Measurements from ENCODE around the gene PRR33. TPM values are rescaled to one million over a fixed set of nuclear protein-coding genes. Genes with fewer than 3 reads are reported as not detected.

The PRR33 gene
- polyA plus RNA-seq, 2 of the 4 experiments (the other 2 are of a cell fraction), result not detected

GRCh38 chr11:1926156-1927025, 34.7 kb upstream of the PRR33 start:
- DNase-seq (ENCODE audit: low read depth in 1 of 2, low spot score in 1 of 2) (no peak), ATAC-seq (no peak), FAIRE-seq (no peak)
- Histone ChIP-seq H3K4me1 (no peaks in the 10 kb centered on the region), H3K4me3 (no peak overlapping the region), H3K9me3 (no peaks in the 10 kb centered on the region), H3K4me2 (no peak overlapping the region), H3K27ac (no peak overlapping the region)
- POLR2A ChIA-PET, result no interaction called here
- 83% methylated on average over 40 of the region's 41 CpGs for WGBS (ENCODE audit: missing lambda C conversion rate)
- CTCF ChIA-PET, result interaction anchor here (1.0 to 1.1 kb wide), 3 partner anchors 10 to 274 kb away, joined by 3 read pairs; no protein-coding TSS in a partner anchor
- TF ChIP-seq ZNF302 (CRISPR knock-in tag; IDR thresholded peaks at IDR 0.05) (no peak), HES2 (IDR thresholded peaks at IDR 0.05) (no peak), JUNB (IDR thresholded peaks at IDR 0.05) (no peak), MAZ (IDR thresholded peaks at IDR 0.05; ENCODE audit: borderline replicate concordance, low read depth, low read length) (no peak), TP53 (CRISPR knock-in tag; IDR thresholded peaks at IDR 0.05) (no peak), KDM1A (IDR thresholded peaks at IDR 0.05; ENCODE audit: low read depth) (no peak), MYC (IDR thresholded peaks at IDR 0.05; ENCODE audit: borderline replicate concordance, low read length) (no peak), HDAC2 (IDR thresholded peaks at IDR 0.05) (no peak), HOXB5 (CRISPR knock-in tag; IDR thresholded peaks at IDR 0.05) (no peak), MAX (IDR thresholded peaks at IDR 0.05) (no peak), E2F6 (IDR thresholded peaks at IDR 0.05; ENCODE audit: borderline replicate concordance, low read depth) (no peak), ZFP36 (IDR thresholded peaks at IDR 0.05; ENCODE audit: borderline replicate concordance, partially characterized antibody) (no peak)

GRCh38 chr11:1925373-1926155, 33.9 kb upstream of the PRR33 start:
- H3K4me3 ChIP-seq, result no peak overlapping the region
- ATAC-seq (no peak), FAIRE-seq (no peak), DNase-seq (ENCODE audit: low read depth in 1 of 2, low spot score in 1 of 2) (no peak)
- H3K4me2 ChIP-seq, result no peak overlapping the region
- no peak for TF ChIP-seq HMGXB4 (CRISPR knock-in tag; IDR thresholded peaks at IDR 0.05; ENCODE audit: borderline replicate concordance)
- no peak for TF ChIP-seq RNF2 (IDR thresholded peaks at IDR 0.05; ENCODE audit: borderline replicate concordance, low read depth)
- no peak for TF ChIP-seq TFCP2L1 (CRISPR knock-in tag; IDR thresholded peaks at IDR 0.05)
- no peak for TF ChIP-seq MYC (IDR thresholded peaks at IDR 0.05; ENCODE audit: borderline replicate concordance, low read length)
- no peak for TF ChIP-seq BHLHE40 (IDR thresholded peaks at IDR 0.05; ENCODE audit: low read depth, low read length)
- TF ChIP-seq E2F6 (IDR thresholded peaks at IDR 0.05; ENCODE audit: borderline replicate concordance, low read depth), result no peak
- no peak for TF ChIP-seq POLR2A (IDR thresholded peaks at IDR 0.05; ENCODE audit: low read length)
- TF ChIP-seq RFX5 (IDR thresholded peaks at IDR 0.05), result no peak
- no peak for TF ChIP-seq HOXA7 (CRISPR knock-in tag; IDR thresholded peaks at IDR 0.05)
- TF ChIP-seq FOSB (CRISPR knock-in tag; IDR thresholded peaks at IDR 0.05), result no peak
- TF ChIP-seq JUN (IDR thresholded peaks at IDR 0.05), result no peak
- TF ChIP-seq ESRRA (IDR thresholded peaks at IDR 0.05; ENCODE audit: borderline replicate concordance, low read length), result no peak
- no peak for TF ChIP-seq KDM1A (IDR thresholded peaks at IDR 0.05; ENCODE audit: low read depth)
- no peak for TF ChIP-seq PBX3 (IDR thresholded peaks at IDR 0.05)
- no peak for TF ChIP-seq ELK1 (IDR thresholded peaks at IDR 0.05; ENCODE audit: low read depth, low read length)
- no peak for TF ChIP-seq MAZ (IDR thresholded peaks at IDR 0.05; ENCODE audit: borderline replicate concordance, low read depth, low read length)
- no peak for TF ChIP-seq GATA3 (IDR thresholded peaks at IDR 0.05; ENCODE audit: borderline replicate concordance)
- ChIA-PET CTCF (interaction anchor here (1.0 to 1.1 kb wide), 2 partner anchors 9 to 43 kb away, joined by 3 read pairs; no protein-coding TSS in a partner anchor), POLR2A (no interaction called here)
- no peak overlapping the region for H3K27ac ChIP-seq
- no peaks in the 10 kb centered on the region for H3K9me3 ChIP-seq
- WGBS (ENCODE audit: missing lambda C conversion rate), result 73% methylated on average over 10 of the region's 23 CpGs
- H3K4me1 ChIP-seq, result no peaks in the 10 kb centered on the region

Measured in A549 (cell line).